Panc1 (cell line): ENCODE results near the gene CXCR5. TPM values are rescaled to one million over a fixed set of nuclear protein-coding genes. Genes with fewer than 3 reads are reported as not detected.

ENCODE experiments used
- ATAC-seq: fragments of 200-7000 bp; cut with Tn5 transposase; 2 replicates; pipeline ENCODE4 v1.9.1; 2020; ENCODE audit warnings: mild to moderate bottlenecking, moderate library complexity
- BruUV-seq: library from RNA; stranded (reverse); fragments of 400-500 nt; replicated peaks from 2 replicates; lab custom pipeline; 2021; lab: Mats Ljungman, UMichigan
- CTCF ChIA-PET: fragments of 300-600 bp; sonication (Branson Sonifier 250); formaldehyde crosslinking; loops from one replicate; lab custom pipeline; 2022; ENCODE audit warnings: antibody characterized with exemption; lab: Charles Lee
- POLR2A ChIA-PET: fragments of 300-600 bp; sonication (Branson Sonifier 250); formaldehyde crosslinking; loops from one replicate; lab custom pipeline; 2022; ENCODE audit warnings: antibody characterized with exemption; lab: Charles Lee
- DNase-seq: peaks from one replicate; pipeline ENCODE4 v3.0.0-alpha.2; 2010; ENCODE audit warnings: low read depth, low spot score
- H3K27ac ChIP-seq: 2 replicates; pipeline ENCODE4 v1.5.1; 2011; ENCODE audit warnings: mild to moderate bottlenecking, low read length, inconsistent platforms
- H3K27me3 ChIP-seq: fragments of 200-500 bp; sonication (Bioruptor generic); 2 replicates; pipeline ENCODE4 v1.6.0; 2014; ENCODE audit warnings: low read length, inconsistent platforms; ENCODE audit not compliant: control insufficient read depth, insufficient read depth
- H3K36me3 ChIP-seq: fragments of 200-500 bp; sonication (Bioruptor generic); 2 replicates; pipeline ENCODE4 v1.5.1; 2014; ENCODE audit warnings: inconsistent platforms, mild to moderate bottlenecking, low read length, moderate library complexity; ENCODE audit not compliant: control insufficient read depth, insufficient read depth
- H3K4me1 ChIP-seq: 2 replicates; pipeline ENCODE4 v1.5.1; 2011; ENCODE audit warnings: inconsistent platforms, mild to moderate bottlenecking, low read length, moderate library complexity; ENCODE audit not compliant: control insufficient read depth, insufficient read depth
- H3K4me3 ChIP-seq, 2 experiments: 2 replicates each; pipeline ENCODE4 v1.5.1; 2011 to 2012; ENCODE audit warnings: low read depth in 2 of 2, low read length in 2 of 2, mild to moderate bottlenecking in 2 of 2, inconsistent platforms in 1 of 2, moderate library complexity in 1 of 2
- H3K9me3 ChIP-seq: fragments of 200-500 bp; sonication (Bioruptor generic); 2 replicates; pipeline ENCODE4 v1.5.1; 2014; ENCODE audit warnings: low read depth, mild to moderate bottlenecking, inconsistent platforms, low read length, moderate library complexity; ENCODE audit not compliant: control insufficient read depth, insufficient read depth
- POLR2AphosphoS5 ChIP-seq: IDR thresholded peaks from 2 replicates; pipeline ENCODE4 v1.6.1; 2012; ENCODE audit warnings: mild to moderate bottlenecking, low read depth, low read length, moderate library complexity
- REST ChIP-seq, 2 experiments: IDR thresholded peaks; 2 replicates each; pipeline ENCODE4 v1.6.1; 2011 to 2012; ENCODE audit warnings: low read depth in 2 of 2, control low read depth in 1 of 2, low read length in 1 of 2, mild to moderate bottlenecking in 1 of 2, moderate library complexity in 1 of 2; ENCODE audit not compliant: insufficient read depth in 1 of 2
- SIN3A ChIP-seq: IDR thresholded peaks from 2 replicates; pipeline ENCODE4 v1.6.1; 2012; ENCODE audit warnings: low read depth, mild to moderate bottlenecking, low read length, moderate library complexity, borderline replicate concordance; ENCODE audit not compliant: insufficient read depth
- TCF7L2 ChIP-seq: IDR thresholded peaks from 2 replicates; pipeline ENCODE4 v1.6.1; 2011; ENCODE audit warnings: mild to moderate bottlenecking, low read depth, low read length, inconsistent platforms
- in situ Hi-C: cut with HindIII; loops from 2 replicates; pipeline ENCODE4 v1.10.0; 2016; ENCODE audit warnings: low sequenced_read_pairs, low pct_unique_long_range_greater_than_20kb
- intact Hi-C: fragments of 100-400 bp; cut with micrococcal nuclease; formaldehyde crosslinking; loops from one replicate; pipeline ENCODE4 v1.10.0; 2022; ENCODE audit not compliant: unreplicated experiment
- total RNA-seq: library from RNA; stranded (reverse); gene quantifications from one replicate; pipeline ENCODE4 v1.2.1, GENCODE V29; 2021; ENCODE audit not compliant: unreplicated experiment
- TF ChIP-seq, protein P1 (sequence below): fragments of 450-650 bp; IDR thresholded peaks from 2 replicates; pipeline ENCODE4 v1.5.1; 2017; ENCODE audit warnings: mild to moderate bottlenecking

CXCR5 gene
- total RNA-seq, 1 experiment from 2014 or later, result not detected

DNA sequence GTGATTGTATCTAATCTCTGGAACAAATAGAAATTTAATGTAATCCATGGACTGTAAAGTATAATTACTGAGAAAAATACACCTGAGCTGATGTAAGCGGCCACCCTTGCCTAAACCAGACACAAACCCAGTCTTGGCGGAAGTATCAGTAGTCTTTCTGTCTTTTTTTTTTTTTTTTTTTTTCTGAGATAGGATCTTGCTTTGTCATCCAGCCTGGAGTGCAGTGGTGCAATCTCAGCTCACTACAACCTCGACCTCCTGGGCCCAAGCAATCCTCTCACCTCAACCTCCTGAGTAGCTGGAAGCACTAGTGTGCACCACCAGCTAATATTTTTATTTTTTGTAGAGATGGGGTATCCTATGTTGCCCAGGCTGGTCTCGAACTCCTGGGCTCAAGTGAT is 5.5 kb upstream of the CXCR5 start:
- in situ Hi-C loops, result no loop called here
- ChIA-PET POLR2A (interaction anchor here (0.6 kb wide), 1 partner anchor 18 kb away, joined by 15 read pairs; no protein-coding TSS in a partner anchor), CTCF (interaction anchor here (0.6 kb wide), 1 partner anchor 11 kb away, joined by 5 read pairs; no protein-coding TSS in a partner anchor)
- DNase-seq (no peak), ATAC-seq (no peak)
- H3K4me3 ChIP-seq, result no peak overlapping the region
- no peak overlapping the region for H3K27ac ChIP-seq
- H3K4me1 ChIP-seq, result no peaks in the 10 kb centered on the region
- BruUV-seq, result no TSS peak
- intact Hi-C loops, result no loop called here
- no peaks in the 10 kb centered on the region for H3K9me3 ChIP-seq
- TF ChIP-seq, protein P1, sequence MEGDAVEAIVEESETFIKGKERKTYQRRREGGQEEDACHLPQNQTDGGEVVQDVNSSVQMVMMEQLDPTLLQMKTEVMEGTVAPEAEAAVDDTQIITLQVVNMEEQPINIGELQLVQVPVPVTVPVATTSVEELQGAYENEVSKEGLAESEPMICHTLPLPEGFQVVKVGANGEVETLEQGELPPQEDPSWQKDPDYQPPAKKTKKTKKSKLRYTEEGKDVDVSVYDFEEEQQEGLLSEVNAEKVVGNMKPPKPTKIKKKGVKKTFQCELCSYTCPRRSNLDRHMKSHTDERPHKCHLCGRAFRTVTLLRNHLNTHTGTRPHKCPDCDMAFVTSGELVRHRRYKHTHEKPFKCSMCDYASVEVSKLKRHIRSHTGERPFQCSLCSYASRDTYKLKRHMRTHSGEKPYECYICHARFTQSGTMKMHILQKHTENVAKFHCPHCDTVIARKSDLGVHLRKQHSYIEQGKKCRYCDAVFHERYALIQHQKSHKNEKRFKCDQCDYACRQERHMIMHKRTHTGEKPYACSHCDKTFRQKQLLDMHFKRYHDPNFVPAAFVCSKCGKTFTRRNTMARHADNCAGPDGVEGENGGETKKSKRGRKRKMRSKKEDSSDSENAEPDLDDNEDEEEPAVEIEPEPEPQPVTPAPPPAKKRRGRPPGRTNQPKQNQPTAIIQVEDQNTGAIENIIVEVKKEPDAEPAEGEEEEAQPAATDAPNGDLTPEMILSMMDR, result no peak
- TF ChIP-seq SIN3A (no peak), REST (IDR thresholded peaks at IDR 0.05; ENCODE audit: insufficient read depth in 1 of 2, low read depth in 2 of 2, low read length in 1 of 2) (no peak), POLR2AphosphoS5 (no peak), TCF7L2 (no peak)
- no peaks in the 10 kb centered on the region for H3K27me3 ChIP-seq
- no peaks in the 10 kb centered on the region for H3K36me3 ChIP-seq

DNA sequence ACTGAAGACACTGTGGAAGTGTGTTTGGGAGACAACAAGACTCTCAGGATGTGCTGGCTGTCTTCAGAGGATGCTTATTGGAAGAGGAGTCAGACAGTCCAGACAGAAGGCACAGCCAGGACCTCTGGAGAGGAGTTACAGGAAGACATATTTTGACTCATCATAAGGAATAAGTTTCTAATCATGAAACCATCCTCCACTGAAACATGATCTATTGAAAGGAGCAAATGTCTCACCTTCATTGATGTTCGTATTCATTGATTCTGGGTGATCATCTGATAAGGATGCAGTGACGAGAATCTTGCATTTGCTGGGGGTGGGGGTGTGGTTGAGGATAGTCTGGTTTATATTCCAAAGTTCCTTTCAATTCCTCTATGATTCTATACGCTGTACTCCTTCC is 2.5 kb upstream of the CXCR5 start:
- intact Hi-C loops, result no loop called here
- POLR2A ChIA-PET, result no interaction called here
- Histone ChIP-seq H3K4me3 (no peak overlapping the region), H3K27me3 (no peaks in the 10 kb centered on the region), H3K27ac (no peak overlapping the region), H3K9me3 (no peaks in the 10 kb centered on the region), H3K36me3 (no peaks in the 10 kb centered on the region), H3K4me1 (no peaks in the 10 kb centered on the region)
- DNase-seq (no peak), ATAC-seq (no peak)
- BruUV-seq, result no TSS peak
- CTCF ChIA-PET, result no interaction called here
- in situ Hi-C loops, result no loop called here
- TF ChIP-seq POLR2AphosphoS5, result no peak
- TF ChIP-seq REST (IDR thresholded peaks at IDR 0.05; ENCODE audit: insufficient read depth in 1 of 2, low read depth in 2 of 2, low read length in 1 of 2), result no peak
- TF ChIP-seq, protein P1, result no peak
